Endothelial cell of umbilical vein (primary cell): ENCODE results near the gene SETD2.

Experiments used
- EZH2 ChIP-seq: IDR thresholded peaks from 2 replicates; pipeline ENCODE4 v1.6.1; 2012; ENCODE audit warnings: borderline replicate concordance, low read depth, mild to moderate bottlenecking, moderate library complexity, low read length, inconsistent platforms; ENCODE audit not compliant: severe bottlenecking
- FOS ChIP-seq: IDR thresholded peaks from 2 replicates; pipeline ENCODE4 v1.6.1; 2011; ENCODE audit warnings: mild to moderate bottlenecking, low read length, moderate library complexity, borderline replicate concordance; ENCODE audit not compliant: insufficient read depth
- GATA2 ChIP-seq: IDR thresholded peaks from 2 replicates; pipeline ENCODE4 v1.7.0; 2011; ENCODE audit warnings: low read depth, mild to moderate bottlenecking, moderate library complexity, mixed read lengths, low read length; ENCODE audit not compliant: insufficient read length, insufficient read depth
- JUN ChIP-seq: IDR thresholded peaks from 2 replicates; pipeline ENCODE4 v1.6.1; 2011; ENCODE audit warnings: borderline replicate concordance, low read depth; ENCODE audit not compliant: insufficient read length, insufficient read depth
- MAX ChIP-seq: IDR thresholded peaks from 2 replicates; pipeline ENCODE4 v1.6.1; 2011; ENCODE audit not compliant: insufficient read depth, insufficient read length
- MYC ChIP-seq: IDR thresholded peaks from one replicate; pipeline ENCODE4 v1.6.1; 2011; ENCODE audit warnings: mild to moderate bottlenecking, low read depth, low read length
- POLR2A ChIP-seq: IDR thresholded peaks from 2 replicates; pipeline ENCODE4 v1.6.1; 2012; ENCODE audit warnings: low read depth, mild to moderate bottlenecking, control low read depth, low read length
- POLR2AphosphoS5 ChIP-seq: IDR thresholded peaks from 2 replicates; pipeline ENCODE4 v1.6.1; 2012; ENCODE audit warnings: low read depth, mild to moderate bottlenecking, control low read depth, low read length, moderate library complexity; ENCODE audit not compliant: insufficient read depth
- TF ChIP-seq, protein P1 (sequence below), 2 donors: IDR thresholded peaks; 1 replicate in 1 of 2; 2 replicates in 1 of 2; pipeline ENCODE4 v1.5.1; 2011; ENCODE audit warnings: low read length in 2 of 2, mild to moderate bottlenecking in 2 of 2, moderate library complexity in 2 of 2, control low read depth in 1 of 2, inconsistent platforms in 1 of 2, low read depth in 1 of 2; ENCODE audit not compliant: insufficient read depth in 1 of 2; ENCODE audit errors: extremely low read depth in 1 of 2

- TF ChIP-seq, protein P1, sequence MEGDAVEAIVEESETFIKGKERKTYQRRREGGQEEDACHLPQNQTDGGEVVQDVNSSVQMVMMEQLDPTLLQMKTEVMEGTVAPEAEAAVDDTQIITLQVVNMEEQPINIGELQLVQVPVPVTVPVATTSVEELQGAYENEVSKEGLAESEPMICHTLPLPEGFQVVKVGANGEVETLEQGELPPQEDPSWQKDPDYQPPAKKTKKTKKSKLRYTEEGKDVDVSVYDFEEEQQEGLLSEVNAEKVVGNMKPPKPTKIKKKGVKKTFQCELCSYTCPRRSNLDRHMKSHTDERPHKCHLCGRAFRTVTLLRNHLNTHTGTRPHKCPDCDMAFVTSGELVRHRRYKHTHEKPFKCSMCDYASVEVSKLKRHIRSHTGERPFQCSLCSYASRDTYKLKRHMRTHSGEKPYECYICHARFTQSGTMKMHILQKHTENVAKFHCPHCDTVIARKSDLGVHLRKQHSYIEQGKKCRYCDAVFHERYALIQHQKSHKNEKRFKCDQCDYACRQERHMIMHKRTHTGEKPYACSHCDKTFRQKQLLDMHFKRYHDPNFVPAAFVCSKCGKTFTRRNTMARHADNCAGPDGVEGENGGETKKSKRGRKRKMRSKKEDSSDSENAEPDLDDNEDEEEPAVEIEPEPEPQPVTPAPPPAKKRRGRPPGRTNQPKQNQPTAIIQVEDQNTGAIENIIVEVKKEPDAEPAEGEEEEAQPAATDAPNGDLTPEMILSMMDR (IDR thresholded peaks at IDR 0.05; ENCODE audit: extremely low read depth in 1 of 2, insufficient read depth in 1 of 2, low read depth in 1 of 2, low read length in 2 of 2) = no peak
- no peak for TF ChIP-seq EZH2
- TF ChIP-seq POLR2A = no peak
- no peak for TF ChIP-seq POLR2AphosphoS5
- TF ChIP-seq MAX = no peak
- no peak for TF ChIP-seq MYC
- TF ChIP-seq JUN = no peak
- TF ChIP-seq FOS = no peak
- no peak for TF ChIP-seq GATA2
Observed at GRCh38 chr3:47065058-47065457, 98.9 kb downstream of the SETD2 start.
